ENCODE data around the gene GAGE1.
"Not testable (repeated sequence)": the region's sequence is repeated elsewhere in the genome, so short reads cannot be mapped to it uniquely, and the experiment has no call there.

Gene GAGE1, protein sequence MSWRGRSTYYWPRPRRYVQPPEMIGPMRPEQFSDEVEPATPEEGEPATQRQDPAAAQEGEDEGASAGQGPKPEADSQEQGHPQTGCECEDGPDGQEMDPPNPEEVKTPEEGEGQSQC

DNA sequence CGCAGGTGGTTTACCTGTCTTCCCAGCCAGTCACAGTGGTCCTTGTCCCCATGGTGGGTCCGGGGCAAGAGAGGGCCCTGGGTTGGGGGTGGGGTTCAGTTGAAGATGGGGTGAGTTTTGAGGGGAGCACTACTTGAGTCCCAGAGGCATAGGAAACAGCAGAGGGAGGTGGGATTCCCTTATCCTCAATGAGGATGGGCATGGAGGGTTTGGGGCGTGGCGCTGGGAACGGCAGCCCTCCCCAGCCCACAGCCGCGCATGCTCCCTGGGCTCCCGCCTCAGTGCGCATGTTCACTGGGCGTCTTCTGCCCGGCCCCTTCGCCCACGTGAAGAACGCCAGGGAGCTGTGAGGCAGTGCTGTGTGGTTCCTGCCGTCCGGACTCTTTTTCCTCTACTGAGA, at the start of gene GAGE1:
Gene GAGE1, plus strand, starts transcription at position 301 of the 400 bp plus-strand sequence. CDS start 1,155 bp downstream, outside the sequence.
- H3K36me3 ChIP-seq (ENCODE audit: insufficient read depth, low read length); H3K27me3 ChIP-seq (ENCODE audit: control insufficient read depth in 1 of 2, insufficient read depth in 2 of 2, low read length in 2 of 2); H3K4me1 ChIP-seq (ENCODE audit: insufficient read depth, low read length): not testable (repeated sequence)

DNA sequence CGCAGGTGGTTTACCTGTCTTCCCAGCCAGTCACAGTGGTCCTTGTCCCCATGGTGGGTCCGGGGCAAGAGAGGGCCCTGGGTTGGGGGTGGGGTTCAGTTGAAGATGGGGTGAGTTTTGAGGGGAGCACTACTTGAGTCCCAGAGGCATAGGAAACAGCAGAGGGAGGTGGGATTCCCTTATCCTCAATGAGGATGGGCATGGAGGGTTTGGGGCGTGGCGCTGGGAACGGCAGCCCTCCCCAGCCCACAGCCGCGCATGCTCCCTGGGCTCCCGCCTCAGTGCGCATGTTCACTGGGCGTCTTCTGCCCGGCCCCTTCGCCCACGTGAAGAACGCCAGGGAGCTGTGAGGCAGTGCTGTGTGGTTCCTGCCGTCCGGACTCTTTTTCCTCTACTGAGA, 47.8 kb upstream of the GAGE1 start, which contains the start of gene GAGE12E:
Gene GAGE12E, plus strand, starts transcription at position 301 of the 400 bp plus-strand sequence. CDS start 1,155 bp downstream, outside the sequence.
- H3K9me3 ChIP-seq (ENCODE audit: low read length); H3K27me3 ChIP-seq (ENCODE audit: control insufficient read depth in 1 of 2, insufficient read depth in 2 of 2, low read length in 2 of 2): not testable (repeated sequence)

More for the DNA sequence above, at the start of gene GAGE1:
- H3K27ac ChIP-seq (ENCODE audit: low read depth, low read length); H3K9me3 ChIP-seq (ENCODE audit: low read length); H3K9ac ChIP-seq (ENCODE audit: low read length); H3K4me3 ChIP-seq (ENCODE audit: low read depth in 1 of 2, low read length in 2 of 2): not testable (repeated sequence)

DNA sequence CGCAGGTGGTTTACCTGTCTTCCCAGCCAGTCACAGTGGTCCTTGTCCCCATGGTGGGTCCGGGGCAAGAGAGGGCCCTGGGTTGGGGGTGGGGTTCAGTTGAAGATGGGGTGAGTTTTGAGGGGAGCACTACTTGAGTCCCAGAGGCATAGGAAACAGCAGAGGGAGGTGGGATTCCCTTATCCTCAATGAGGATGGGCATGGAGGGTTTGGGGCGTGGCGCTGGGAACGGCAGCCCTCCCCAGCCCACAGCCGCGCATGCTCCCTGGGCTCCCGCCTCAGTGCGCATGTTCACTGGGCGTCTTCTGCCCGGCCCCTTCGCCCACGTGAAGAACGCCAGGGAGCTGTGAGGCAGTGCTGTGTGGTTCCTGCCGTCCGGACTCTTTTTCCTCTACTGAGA, 38.3 kb upstream of the GAGE1 start, which contains the start of gene GAGE12F:
Gene GAGE12F, plus strand, starts transcription at position 301 of the 400 bp plus-strand sequence. CDS start 1,155 bp downstream, outside the sequence.
- H3K9me3 ChIP-seq (ENCODE audit: low read length); H3K4me1 ChIP-seq (ENCODE audit: insufficient read depth, low read length); H3K27ac ChIP-seq (ENCODE audit: low read depth, low read length): not testable (repeated sequence)

More for the DNA sequence above, 47.8 kb upstream of the GAGE1 start, which contains the start of gene GAGE12E:
- not testable (repeated sequence) for H3K4me3 ChIP-seq (ENCODE audit: low read depth in 1 of 2, low read length in 2 of 2); H3K4me1 ChIP-seq (ENCODE audit: insufficient read depth, low read length); H3K36me3 ChIP-seq (ENCODE audit: insufficient read depth, low read length); H3K27ac ChIP-seq (ENCODE audit: low read depth, low read length); H3K9ac ChIP-seq (ENCODE audit: low read length)

DNA sequence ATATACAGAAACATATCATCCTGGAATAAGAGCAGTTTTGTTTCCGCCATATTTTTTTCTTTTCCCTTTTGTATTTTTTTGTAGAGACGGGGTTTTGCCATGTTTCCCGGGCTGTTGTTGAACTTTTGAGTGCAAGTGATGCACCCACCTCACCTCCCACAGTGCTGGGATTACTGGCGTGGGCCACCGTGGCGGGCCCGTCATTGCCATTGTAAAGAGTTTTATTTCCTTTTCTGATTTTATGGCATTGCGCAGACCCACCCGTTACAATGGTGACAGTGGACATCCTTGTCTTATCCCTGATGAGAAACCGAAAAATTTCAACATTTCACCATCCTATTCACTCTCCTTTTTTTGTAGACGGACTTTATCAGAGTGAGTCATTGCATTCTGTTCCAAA, 30.1 kb upstream of the GAGE1 start:
- H3K36me3 ChIP-seq (ENCODE audit: insufficient read depth, low read length); H3K4me1 ChIP-seq (ENCODE audit: insufficient read depth, low read length); H3K4me3 ChIP-seq (ENCODE audit: low read depth in 1 of 2, low read length in 2 of 2); H3K9ac ChIP-seq (ENCODE audit: low read length); H3K9me3 ChIP-seq (ENCODE audit: low read length); H3K27ac ChIP-seq (ENCODE audit: low read depth, low read length); H3K27me3 ChIP-seq (ENCODE audit: control insufficient read depth in 1 of 2, insufficient read depth in 2 of 2, low read length in 2 of 2): not testable (repeated sequence)

More for the DNA sequence above, 38.3 kb upstream of the GAGE1 start, which contains the start of gene GAGE12F:
- not testable (repeated sequence) for H3K9ac ChIP-seq (ENCODE audit: low read length); H3K36me3 ChIP-seq (ENCODE audit: insufficient read depth, low read length); H3K4me3 ChIP-seq (ENCODE audit: low read depth in 1 of 2, low read length in 2 of 2); H3K27me3 ChIP-seq (ENCODE audit: control insufficient read depth in 1 of 2, insufficient read depth in 2 of 2, low read length in 2 of 2)

DNA sequence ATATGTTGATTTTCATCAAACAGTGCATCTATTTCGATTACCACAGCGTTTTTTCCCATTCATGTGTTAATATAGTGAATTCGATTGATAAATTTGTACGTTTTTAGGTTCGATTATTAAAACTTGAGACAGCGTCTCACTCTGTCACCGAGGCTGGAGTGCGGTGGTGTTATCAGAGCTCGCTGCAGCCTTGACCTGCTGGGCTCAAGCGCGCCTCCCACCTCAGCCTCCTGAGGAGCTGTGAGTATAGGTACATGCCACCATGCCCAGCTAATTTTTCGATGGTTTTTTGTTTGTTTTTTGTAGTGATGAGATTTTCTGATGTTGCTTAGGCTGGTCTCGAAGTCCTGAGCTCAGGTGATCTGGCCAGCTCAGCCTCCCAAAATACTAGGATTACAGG, 29.7 kb upstream of the GAGE1 start:
- not testable (repeated sequence) for H3K27me3 ChIP-seq (ENCODE audit: control insufficient read depth in 1 of 2, insufficient read depth in 2 of 2, low read length in 2 of 2); H3K9me3 ChIP-seq (ENCODE audit: low read length); H3K4me1 ChIP-seq (ENCODE audit: insufficient read depth, low read length); H3K27ac ChIP-seq (ENCODE audit: low read depth, low read length); H3K4me3 ChIP-seq (ENCODE audit: low read depth in 1 of 2, low read length in 2 of 2); H3K9ac ChIP-seq (ENCODE audit: low read length); H3K36me3 ChIP-seq (ENCODE audit: insufficient read depth, low read length)

DNA sequence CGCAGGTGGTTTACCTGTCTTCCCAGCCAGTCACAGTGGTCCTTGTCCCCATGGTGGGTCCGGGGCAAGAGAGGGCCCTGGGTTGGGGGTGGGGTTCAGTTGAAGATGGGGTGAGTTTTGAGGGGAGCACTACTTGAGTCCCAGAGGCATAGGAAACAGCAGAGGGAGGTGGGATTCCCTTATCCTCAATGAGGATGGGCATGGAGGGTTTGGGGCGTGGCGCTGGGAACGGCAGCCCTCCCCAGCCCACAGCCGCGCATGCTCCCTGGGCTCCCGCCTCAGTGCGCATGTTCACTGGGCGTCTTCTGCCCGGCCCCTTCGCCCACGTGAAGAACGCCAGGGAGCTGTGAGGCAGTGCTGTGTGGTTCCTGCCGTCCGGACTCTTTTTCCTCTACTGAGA, 28.7 kb upstream of the GAGE1 start, which contains the start of gene GAGE12G:
Gene GAGE12G, plus strand, starts transcription at position 301 of the 400 bp plus-strand sequence. CDS start 1,155 bp downstream, outside the sequence.
- H3K4me1 ChIP-seq (ENCODE audit: insufficient read depth, low read length); H3K9ac ChIP-seq (ENCODE audit: low read length); H3K27ac ChIP-seq (ENCODE audit: low read depth, low read length); H3K36me3 ChIP-seq (ENCODE audit: insufficient read depth, low read length); H3K4me3 ChIP-seq (ENCODE audit: low read depth in 1 of 2, low read length in 2 of 2); H3K9me3 ChIP-seq (ENCODE audit: low read length); H3K27me3 ChIP-seq (ENCODE audit: control insufficient read depth in 1 of 2, insufficient read depth in 2 of 2, low read length in 2 of 2): not testable (repeated sequence)

DNA sequence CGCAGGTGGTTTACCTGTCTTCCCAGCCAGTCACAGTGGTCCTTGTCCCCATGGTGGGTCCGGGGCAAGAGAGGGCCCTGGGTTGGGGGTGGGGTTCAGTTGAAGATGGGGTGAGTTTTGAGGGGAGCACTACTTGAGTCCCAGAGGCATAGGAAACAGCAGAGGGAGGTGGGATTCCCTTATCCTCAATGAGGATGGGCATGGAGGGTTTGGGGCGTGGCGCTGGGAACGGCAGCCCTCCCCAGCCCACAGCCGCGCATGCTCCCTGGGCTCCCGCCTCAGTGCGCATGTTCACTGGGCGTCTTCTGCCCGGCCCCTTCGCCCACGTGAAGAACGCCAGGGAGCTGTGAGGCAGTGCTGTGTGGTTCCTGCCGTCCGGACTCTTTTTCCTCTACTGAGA, 19.2 kb upstream of the GAGE1 start, which contains the start of gene GAGE12H:
Gene GAGE12H, plus strand, starts transcription at position 301 of the 400 bp plus-strand sequence. CDS start 1,155 bp downstream, outside the sequence.
- H3K27ac ChIP-seq (ENCODE audit: low read depth, low read length); H3K4me1 ChIP-seq (ENCODE audit: insufficient read depth, low read length); H3K9me3 ChIP-seq (ENCODE audit: low read length); H3K36me3 ChIP-seq (ENCODE audit: insufficient read depth, low read length); H3K27me3 ChIP-seq (ENCODE audit: control insufficient read depth in 1 of 2, insufficient read depth in 2 of 2, low read length in 2 of 2); H3K9ac ChIP-seq (ENCODE audit: low read length); H3K4me3 ChIP-seq (ENCODE audit: low read depth in 1 of 2, low read length in 2 of 2): not testable (repeated sequence)

DNA sequence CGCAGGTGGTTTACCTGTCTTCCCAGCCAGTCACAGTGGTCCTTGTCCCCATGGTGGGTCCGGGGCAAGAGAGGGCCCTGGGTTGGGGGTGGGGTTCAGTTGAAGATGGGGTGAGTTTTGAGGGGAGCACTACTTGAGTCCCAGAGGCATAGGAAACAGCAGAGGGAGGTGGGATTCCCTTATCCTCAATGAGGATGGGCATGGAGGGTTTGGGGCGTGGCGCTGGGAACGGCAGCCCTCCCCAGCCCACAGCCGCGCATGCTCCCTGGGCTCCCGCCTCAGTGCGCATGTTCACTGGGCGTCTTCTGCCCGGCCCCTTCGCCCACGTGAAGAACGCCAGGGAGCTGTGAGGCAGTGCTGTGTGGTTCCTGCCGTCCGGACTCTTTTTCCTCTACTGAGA, 9.6 kb upstream of the GAGE1 start, which contains the start of gene GAGE2A:
Gene GAGE2A, plus strand, starts transcription at position 301 of the 400 bp plus-strand sequence. CDS start 1,155 bp downstream, outside the sequence.
- H3K9me3 ChIP-seq (ENCODE audit: low read length); H3K27me3 ChIP-seq (ENCODE audit: control insufficient read depth in 1 of 2, insufficient read depth in 2 of 2, low read length in 2 of 2); H3K4me3 ChIP-seq (ENCODE audit: low read depth in 1 of 2, low read length in 2 of 2); H3K9ac ChIP-seq (ENCODE audit: low read length); H3K27ac ChIP-seq (ENCODE audit: low read depth, low read length); H3K36me3 ChIP-seq (ENCODE audit: insufficient read depth, low read length); H3K4me1 ChIP-seq (ENCODE audit: insufficient read depth, low read length): not testable (repeated sequence)

DNA sequence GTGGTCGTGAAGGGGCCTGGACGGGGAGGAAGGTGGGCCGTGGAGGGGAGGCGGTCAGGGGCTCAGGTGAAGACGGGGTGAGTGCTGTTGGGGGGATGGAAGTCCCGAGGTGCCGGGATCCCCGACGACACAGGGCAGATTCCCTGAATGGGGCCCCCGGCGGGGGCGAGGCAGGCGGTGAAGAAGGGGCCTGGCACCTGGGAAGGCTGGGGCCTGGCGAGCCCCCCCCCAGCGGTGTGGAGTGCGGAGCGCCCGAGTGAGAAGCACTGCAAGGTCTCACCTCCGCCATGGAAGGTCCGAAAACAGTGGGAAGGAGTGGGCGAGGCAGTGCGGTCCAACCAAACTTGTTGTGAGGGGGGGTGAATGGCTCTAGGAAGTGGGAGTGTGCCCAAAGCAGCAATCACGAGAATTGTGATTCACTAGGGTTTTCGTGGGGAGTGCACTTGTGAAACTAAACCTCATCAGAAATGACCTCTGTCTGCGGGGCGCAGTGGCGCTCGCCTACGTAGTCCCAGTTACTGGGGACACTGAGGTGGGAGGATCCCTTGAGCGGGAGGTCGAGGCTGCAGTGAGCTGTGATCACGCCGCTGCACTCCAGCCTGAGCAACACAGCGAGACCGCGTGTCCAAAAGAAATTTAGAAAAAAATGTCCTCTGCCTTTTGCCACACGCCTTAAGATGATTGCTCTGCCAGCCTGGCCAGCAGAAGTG, 8.9 kb upstream of the GAGE1 start:
- not testable (repeated sequence) for H3K9me3 ChIP-seq (ENCODE audit: low read length); H3K4me1 ChIP-seq (ENCODE audit: insufficient read depth, low read length)

DNA sequence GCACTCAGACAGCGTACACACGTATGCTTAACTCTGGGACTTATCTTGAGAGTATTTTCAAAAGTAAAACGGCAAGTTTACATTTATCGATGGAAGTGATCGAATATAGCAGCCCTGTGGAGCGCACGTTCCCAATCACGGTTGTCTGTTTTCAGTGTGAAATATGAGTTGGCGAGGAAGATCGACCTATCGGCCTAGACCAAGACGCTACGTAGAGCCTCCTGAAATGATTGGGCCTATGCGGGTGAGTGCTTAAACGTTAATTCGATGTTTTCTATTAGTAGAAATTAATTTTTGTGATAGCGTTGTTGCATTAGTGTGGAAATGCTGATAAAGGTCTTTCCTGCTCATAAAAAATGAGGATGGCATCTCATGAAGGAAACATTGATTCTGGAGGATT, 8.3 kb upstream of the GAGE1 start:
- not testable (repeated sequence) for H3K4me1 ChIP-seq (ENCODE audit: insufficient read depth, low read length); H3K27me3 ChIP-seq (ENCODE audit: control insufficient read depth in 1 of 2, insufficient read depth in 2 of 2, low read length in 2 of 2); H3K4me3 ChIP-seq (ENCODE audit: low read depth in 1 of 2, low read length in 2 of 2); H3K9ac ChIP-seq (ENCODE audit: low read length); H3K36me3 ChIP-seq (ENCODE audit: insufficient read depth, low read length); H3K27ac ChIP-seq (ENCODE audit: low read depth, low read length); H3K9me3 ChIP-seq (ENCODE audit: low read length)

More for the DNA sequence above, 8.9 kb upstream of the GAGE1 start:
- not testable (repeated sequence) for H3K27me3 ChIP-seq (ENCODE audit: control insufficient read depth in 1 of 2, insufficient read depth in 2 of 2, low read length in 2 of 2); H3K4me3 ChIP-seq (ENCODE audit: low read depth in 1 of 2, low read length in 2 of 2); H3K27ac ChIP-seq (ENCODE audit: low read depth, low read length); H3K9ac ChIP-seq (ENCODE audit: low read length); H3K36me3 ChIP-seq (ENCODE audit: insufficient read depth, low read length)

DNA sequence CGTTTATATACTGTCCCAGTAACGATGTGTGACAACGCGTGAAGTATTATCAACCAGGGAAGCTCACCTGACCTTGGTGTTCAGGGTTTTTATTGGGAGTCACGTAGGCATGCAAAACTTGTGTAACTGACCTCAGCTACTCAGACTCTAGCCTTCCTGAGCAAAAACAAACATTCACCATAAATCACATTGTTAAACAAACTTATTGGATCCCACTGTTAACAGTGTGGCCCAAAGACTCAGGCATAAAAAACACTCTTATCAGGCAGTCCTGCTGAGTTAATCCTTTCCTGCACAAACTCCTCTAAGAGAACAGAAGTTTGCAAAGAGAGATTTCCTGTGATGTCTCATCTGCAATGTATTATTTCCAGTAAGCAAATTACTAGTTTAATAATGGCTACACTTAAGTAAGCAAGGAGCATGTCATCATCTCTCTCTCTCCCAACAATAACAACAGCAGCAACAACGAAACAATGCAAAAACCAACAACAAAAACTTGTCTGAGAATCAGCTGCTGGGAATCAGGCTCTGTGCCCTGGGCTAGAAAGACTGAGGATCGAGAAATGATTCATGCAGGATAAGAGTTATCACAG, 12.0 kb downstream of the GAGE1 start:
- Histone ChIP-seq H3K27me3 (ENCODE audit: control insufficient read depth in 1 of 2, insufficient read depth in 2 of 2, low read length in 2 of 2) (peaks cover 0 to 4% of the 10 kb centered on the region in 2 donors), H3K9me3 (ENCODE audit: low read length) (no peaks in the 10 kb centered on the region), H3K36me3 (ENCODE audit: insufficient read depth, low read length) (no peaks in the 10 kb centered on the region), H3K9ac (ENCODE audit: low read length) (no peak overlapping the region), H3K4me3 (ENCODE audit: low read depth in 1 of 2, low read length in 2 of 2) (no peak overlapping the region), H3K4me1 (ENCODE audit: insufficient read depth, low read length) (no peaks in the 10 kb centered on the region), H3K27ac (ENCODE audit: low read depth, low read length) (no peak overlapping the region)

Measured in muscle layer of colon (tissue), 2 donors.